Gastrocnemius medialis (tissue), 4 donors: ENCODE results near the gene ATP9B. TPM values are rescaled to one million over a fixed set of nuclear protein-coding genes. Genes with fewer than 3 reads are reported as not detected.

Experiments
- ATAC-seq, 2 donors: fragments of 150-250 bp; one replicate each; pipeline ENCODE4 v1.9.1; 2016
- DNase-seq, 2 donors: peaks; one replicate each; pipeline ENCODE4 v3.0.0-alpha.2; 2019
- H3K27ac ChIP-seq, 4 donors: fragments of 200-600 bp; sonication (generic); 1 replicate in 1 of 4; 2 replicates in 3 of 4; pipeline ENCODE4 v1.5.1; 2016 to 2018; ENCODE audit warnings: mild to moderate bottlenecking in 2 of 4, moderate library complexity in 1 of 4
- H3K27me3 ChIP-seq, 3 donors: fragments of 200-600 bp; sonication (generic) in 2 of 3; 1 replicate in 1 of 3; 2 replicates in 2 of 3; pipeline versions ENCODE4 v1.5.1 to v1.6.0; 2016 to 2019; ENCODE audit warnings: mild to moderate bottlenecking in 1 of 3, moderate library complexity in 1 of 3
- H3K36me3 ChIP-seq, 2 donors: fragments of 200-600 bp; sonication (generic) in 1 of 2; one replicate each; pipeline ENCODE4 v1.5.1; 2017 to 2018
- H3K4me1 ChIP-seq, 2 donors: fragments of 200-600 bp; sonication (generic) in 1 of 2; one replicate each; pipeline ENCODE4 v1.5.1; 2016 to 2017; ENCODE audit warnings: mild to moderate bottlenecking in 2 of 2
- H3K4me3 ChIP-seq, 4 donors: fragments of 200-600 bp; sonication (generic) in 3 of 4; 1 replicate in 1 of 4; 2 replicates in 3 of 4; pipeline ENCODE4 v1.5.1; 2016 to 2019; ENCODE audit warnings: mild to moderate bottlenecking in 2 of 4
- H3K9me3 ChIP-seq, 3 donors: fragments of 200-600 bp; sonication (generic) in 2 of 3; 1 replicate in 1 of 3; 2 replicates in 2 of 3; pipeline ENCODE4 v1.5.1; 2016 to 2019
- POLR2A ChIP-seq, 2 donors: fragments of 450-650 bp; IDR thresholded peaks; one replicate each; pipeline ENCODE4 v1.6.1; 2017; ENCODE audit warnings: antibody characterized with exemption in 2 of 2, mild to moderate bottlenecking in 2 of 2, moderate library complexity in 2 of 2
- in situ Hi-C, 4 donors: fragments of 200-750 bp; cut with MboI; loops; one replicate each; pipeline versions ENCODE4 v1.15.0 to v1.8.0; 2017; ENCODE audit warnings: low sequenced_read_pairs in 4 of 4
- intact Hi-C: fragments of 100-400 bp; cut with DNase I; formaldehyde crosslinking; loops from one replicate; pipeline ENCODE4 v1.15.1; 2023; ENCODE audit warnings: low total_unique reads
- total RNA-seq, 4 donors: library from RNA; depleted of rRNA; stranded (reverse); fragments of >200 nt; gene quantifications; one replicate each; pipeline versions ENCODE4 v1.1.0 to v1.2.3, GENCODE V29; 2016
- TF ChIP-seq, protein P1 (sequence below), 5 experiments: fragments of 450-650 bp in 3 of 5; fragments of 200-600 bp in 2 of 5; sonication (generic) in 2 of 5; IDR thresholded peaks in 4 of 5; conservative IDR thresholded peaks in 1 of 5; 1 replicate in 4 of 5; 2 replicates in 1 of 5; pipeline ENCODE4 v1.5.1; 2016 to 2019; ENCODE audit warnings: antibody characterized with exemption in 5 of 5, mild to moderate bottlenecking in 3 of 5, moderate library complexity in 3 of 5

The ATP9B gene
- total RNA-seq, 4 donors from 2014 or later: 9.9 to 33.6 (median 18.6) TPM

DNA sequence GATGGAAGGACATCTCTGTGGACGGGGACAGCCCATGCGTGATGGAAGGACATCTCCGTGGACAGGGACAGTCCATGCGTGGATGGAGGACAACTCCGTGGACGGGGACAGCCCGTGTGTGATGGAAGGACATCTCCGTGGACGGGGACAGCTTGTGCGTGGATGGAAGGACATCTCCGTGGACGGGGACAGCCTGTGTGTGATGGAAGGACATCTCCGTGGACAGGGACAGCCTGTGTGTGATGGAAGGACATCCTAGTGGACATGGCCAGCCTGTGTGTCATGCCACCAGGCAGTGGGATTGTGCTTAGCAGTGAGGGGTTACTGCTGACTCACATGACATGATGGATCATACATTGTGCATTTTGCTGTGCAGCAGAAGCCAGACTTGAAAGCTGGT lies 296.5 kb downstream of the ATP9B start:
- no peak overlapping the region for H3K4me3 ChIP-seq
- intact Hi-C loops (no loop called here), in situ Hi-C loops (no loop called here)
- H3K4me1 ChIP-seq: no peaks in the 10 kb centered on the region
- TF ChIP-seq, protein P1, sequence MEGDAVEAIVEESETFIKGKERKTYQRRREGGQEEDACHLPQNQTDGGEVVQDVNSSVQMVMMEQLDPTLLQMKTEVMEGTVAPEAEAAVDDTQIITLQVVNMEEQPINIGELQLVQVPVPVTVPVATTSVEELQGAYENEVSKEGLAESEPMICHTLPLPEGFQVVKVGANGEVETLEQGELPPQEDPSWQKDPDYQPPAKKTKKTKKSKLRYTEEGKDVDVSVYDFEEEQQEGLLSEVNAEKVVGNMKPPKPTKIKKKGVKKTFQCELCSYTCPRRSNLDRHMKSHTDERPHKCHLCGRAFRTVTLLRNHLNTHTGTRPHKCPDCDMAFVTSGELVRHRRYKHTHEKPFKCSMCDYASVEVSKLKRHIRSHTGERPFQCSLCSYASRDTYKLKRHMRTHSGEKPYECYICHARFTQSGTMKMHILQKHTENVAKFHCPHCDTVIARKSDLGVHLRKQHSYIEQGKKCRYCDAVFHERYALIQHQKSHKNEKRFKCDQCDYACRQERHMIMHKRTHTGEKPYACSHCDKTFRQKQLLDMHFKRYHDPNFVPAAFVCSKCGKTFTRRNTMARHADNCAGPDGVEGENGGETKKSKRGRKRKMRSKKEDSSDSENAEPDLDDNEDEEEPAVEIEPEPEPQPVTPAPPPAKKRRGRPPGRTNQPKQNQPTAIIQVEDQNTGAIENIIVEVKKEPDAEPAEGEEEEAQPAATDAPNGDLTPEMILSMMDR (IDR thresholded peaks at IDR 0.05 in 4 of 5, conservative IDR thresholded peaks at IDR 0.05 in 1 of 5): no peak
- no peak for TF ChIP-seq POLR2A (IDR thresholded peaks at IDR 0.05)
- DNase-seq (no peak), ATAC-seq (no peak)
- H3K36me3 ChIP-seq: peaks cover 0 to 16% of the 10 kb centered on the region in 2 donors
- no peaks in the 10 kb centered on the region for H3K27me3 ChIP-seq
- H3K27ac ChIP-seq: no peak overlapping the region
- H3K9me3 ChIP-seq: no peaks in the 10 kb centered on the region

DNA sequence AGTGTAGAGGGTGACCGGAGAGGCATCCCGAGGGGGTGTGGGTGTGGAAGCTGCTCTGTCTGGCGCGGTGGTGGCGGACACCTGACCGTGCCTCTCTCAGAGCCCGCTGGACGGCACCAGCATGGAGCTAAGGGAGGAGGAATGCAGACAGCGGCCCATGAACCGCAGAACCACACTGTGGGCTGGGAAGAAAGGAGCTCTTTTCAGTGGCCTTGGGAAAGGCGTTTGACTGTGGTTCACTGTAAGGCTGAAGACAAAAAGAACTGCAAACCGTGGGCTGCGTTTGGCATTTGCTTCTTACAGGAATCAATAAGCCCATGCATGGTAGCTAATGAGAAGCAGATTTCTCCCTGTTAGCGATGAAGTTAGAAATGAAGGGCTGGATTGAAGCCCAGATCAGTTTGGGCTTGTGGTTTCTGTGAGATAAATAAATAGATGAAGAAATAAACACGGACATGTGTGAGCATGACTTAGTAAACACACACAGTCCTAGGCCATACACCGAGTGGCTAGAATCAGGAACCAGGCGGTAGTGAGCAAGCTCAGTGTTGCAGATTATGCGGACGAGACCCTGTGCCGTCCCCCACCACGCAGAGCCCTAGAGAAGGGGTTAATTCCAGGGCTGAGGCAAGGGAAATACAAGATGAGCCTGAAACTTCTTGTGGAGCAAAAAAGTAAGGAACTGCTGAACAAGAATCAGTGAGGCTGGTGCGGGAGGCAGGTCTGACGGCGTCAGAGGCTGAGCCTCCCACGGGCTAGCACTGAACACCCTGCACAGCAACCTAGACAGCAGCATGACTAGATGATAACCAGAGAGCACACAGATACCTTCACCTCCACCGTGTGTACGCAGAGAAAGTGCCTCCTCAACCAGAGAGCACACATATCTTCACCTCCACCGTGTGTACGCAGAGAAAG lies 297.2 kb downstream of the ATP9B start:
- no peaks in the 10 kb centered on the region for H3K9me3 ChIP-seq
- TF ChIP-seq, protein P1 (IDR thresholded peaks at IDR 0.05 in 4 of 5, conservative IDR thresholded peaks at IDR 0.05 in 1 of 5): no peak
- no peak for TF ChIP-seq POLR2A (IDR thresholded peaks at IDR 0.05)
- in situ Hi-C loops: no loop called here

DNA sequence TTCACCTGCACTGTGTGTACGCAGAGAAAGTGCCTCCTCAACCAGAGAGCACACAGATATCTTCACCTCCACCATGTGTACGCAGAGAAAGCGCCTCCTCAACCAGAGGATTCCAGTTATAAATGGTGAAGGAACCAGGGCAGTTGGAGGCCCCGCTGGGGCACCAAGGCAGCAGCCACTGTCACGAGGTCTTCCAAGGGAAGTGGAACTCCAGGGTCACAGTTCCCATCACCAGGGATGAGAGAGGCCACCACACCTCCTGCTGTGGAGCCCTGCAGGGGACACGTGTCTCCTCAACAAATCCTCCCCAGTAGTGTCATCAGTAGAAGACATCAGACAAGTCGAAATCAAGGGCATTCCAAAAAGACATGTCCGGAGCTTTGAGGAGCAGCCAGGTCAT lies 298.3 kb downstream of the ATP9B start:
- intact Hi-C loops: no loop called here
- H3K4me1 ChIP-seq: no peaks in the 10 kb centered on the region
- no peak for TF ChIP-seq POLR2A (IDR thresholded peaks at IDR 0.05)
- TF ChIP-seq, protein P1 (IDR thresholded peaks at IDR 0.05 in 4 of 5, conservative IDR thresholded peaks at IDR 0.05 in 1 of 5): no peak
- in situ Hi-C loops: no loop called here
- ATAC-seq (no peak), DNase-seq (no peak)
- H3K27me3 ChIP-seq: no peaks in the 10 kb centered on the region
- no peak overlapping the region for H3K27ac ChIP-seq
- H3K9me3 ChIP-seq: no peaks in the 10 kb centered on the region
- H3K36me3 ChIP-seq: peaks cover 0 to 8% of the 10 kb centered on the region in 2 donors
- no peak overlapping the region for H3K4me3 ChIP-seq

More for the DNA sequence above, 297.2 kb downstream of the ATP9B start:
- DNase-seq (no peak), ATAC-seq (no peak)
- no peaks in the 10 kb centered on the region for H3K27me3 ChIP-seq
- intact Hi-C loops: no loop called here
- H3K36me3 ChIP-seq: peaks cover 0 to 9% of the 10 kb centered on the region in 2 donors
- no peak overlapping the region for H3K4me3 ChIP-seq
- no peaks in the 10 kb centered on the region for H3K4me1 ChIP-seq
- no peak overlapping the region for H3K27ac ChIP-seq

DNA sequence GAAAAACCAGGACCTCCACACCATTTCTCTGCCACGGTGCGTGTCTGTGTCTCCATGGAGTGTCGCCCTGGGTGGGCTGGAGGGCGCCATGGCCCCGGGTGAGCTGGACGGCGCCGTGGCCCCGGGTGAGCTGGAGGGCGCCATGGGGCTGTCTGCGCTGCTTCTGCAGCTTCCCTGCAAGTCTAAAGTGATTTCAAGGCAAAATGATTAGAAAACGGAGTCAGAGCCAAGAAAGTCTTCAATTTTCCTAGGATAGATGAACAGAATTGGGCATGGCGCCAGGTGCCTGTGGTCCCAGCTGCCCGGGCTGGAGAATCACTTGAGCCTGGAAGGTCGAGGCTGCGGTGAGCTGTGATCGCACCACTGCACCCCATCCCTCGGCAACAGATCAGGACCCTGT lies 298.8 kb downstream of the ATP9B start:
- DNase-seq: no peak
- Histone ChIP-seq H3K36me3 (peaks cover 0 to 8% of the 10 kb centered on the region in 2 donors), H3K4me1 (no peaks in the 10 kb centered on the region), H3K9me3 (no peaks in the 10 kb centered on the region), H3K27me3 (no peaks in the 10 kb centered on the region), H3K4me3 (no peak overlapping the region), H3K27ac (no peak overlapping the region)
- TF ChIP-seq, protein P1 (IDR thresholded peaks at IDR 0.05 in 4 of 5, conservative IDR thresholded peaks at IDR 0.05 in 1 of 5): no peak
- no peak for TF ChIP-seq POLR2A (IDR thresholded peaks at IDR 0.05)
- ATAC-seq: no peak
- intact Hi-C loops (no loop called here), in situ Hi-C loops (no loop called here)
